Measurements from ENCODE around the gene SPPL3.
"Not testable (repeated sequence)": the region's sequence is repeated elsewhere in the genome, so short reads cannot be mapped to it uniquely, and the experiment has no call there.

SPPL3 gene

DNA sequence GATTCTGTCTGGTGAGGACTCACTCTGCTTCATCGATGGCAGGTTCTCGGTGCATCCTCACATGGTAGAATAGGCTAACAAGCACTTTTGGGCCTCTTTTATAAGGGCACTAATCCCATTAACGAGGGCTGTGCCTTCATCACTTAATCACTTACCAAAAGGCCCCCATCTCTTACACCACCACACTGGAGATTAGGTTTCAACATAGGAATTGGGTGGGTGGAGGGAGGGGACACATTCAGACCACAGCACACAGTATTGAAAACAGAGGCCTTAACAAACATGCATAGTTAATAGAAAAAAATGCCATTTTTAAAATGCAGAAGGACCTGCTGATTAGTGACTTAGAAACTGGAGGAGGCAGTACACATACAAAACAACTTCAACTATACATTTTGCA, 61.6 kb downstream of the SPPL3 start:
- Histone ChIP-seq H3K27me3 (ENCODE audit: insufficient read depth, poor library complexity, severe bottlenecking) (no peaks in the 10 kb centered on the region), H3K4me3 (replicated peaks; ENCODE audit: insufficient read depth, low read length) (no peak overlapping the region), H3K27ac (replicated peaks) (no peak overlapping the region)
- TF ChIP-seq, protein P1, sequence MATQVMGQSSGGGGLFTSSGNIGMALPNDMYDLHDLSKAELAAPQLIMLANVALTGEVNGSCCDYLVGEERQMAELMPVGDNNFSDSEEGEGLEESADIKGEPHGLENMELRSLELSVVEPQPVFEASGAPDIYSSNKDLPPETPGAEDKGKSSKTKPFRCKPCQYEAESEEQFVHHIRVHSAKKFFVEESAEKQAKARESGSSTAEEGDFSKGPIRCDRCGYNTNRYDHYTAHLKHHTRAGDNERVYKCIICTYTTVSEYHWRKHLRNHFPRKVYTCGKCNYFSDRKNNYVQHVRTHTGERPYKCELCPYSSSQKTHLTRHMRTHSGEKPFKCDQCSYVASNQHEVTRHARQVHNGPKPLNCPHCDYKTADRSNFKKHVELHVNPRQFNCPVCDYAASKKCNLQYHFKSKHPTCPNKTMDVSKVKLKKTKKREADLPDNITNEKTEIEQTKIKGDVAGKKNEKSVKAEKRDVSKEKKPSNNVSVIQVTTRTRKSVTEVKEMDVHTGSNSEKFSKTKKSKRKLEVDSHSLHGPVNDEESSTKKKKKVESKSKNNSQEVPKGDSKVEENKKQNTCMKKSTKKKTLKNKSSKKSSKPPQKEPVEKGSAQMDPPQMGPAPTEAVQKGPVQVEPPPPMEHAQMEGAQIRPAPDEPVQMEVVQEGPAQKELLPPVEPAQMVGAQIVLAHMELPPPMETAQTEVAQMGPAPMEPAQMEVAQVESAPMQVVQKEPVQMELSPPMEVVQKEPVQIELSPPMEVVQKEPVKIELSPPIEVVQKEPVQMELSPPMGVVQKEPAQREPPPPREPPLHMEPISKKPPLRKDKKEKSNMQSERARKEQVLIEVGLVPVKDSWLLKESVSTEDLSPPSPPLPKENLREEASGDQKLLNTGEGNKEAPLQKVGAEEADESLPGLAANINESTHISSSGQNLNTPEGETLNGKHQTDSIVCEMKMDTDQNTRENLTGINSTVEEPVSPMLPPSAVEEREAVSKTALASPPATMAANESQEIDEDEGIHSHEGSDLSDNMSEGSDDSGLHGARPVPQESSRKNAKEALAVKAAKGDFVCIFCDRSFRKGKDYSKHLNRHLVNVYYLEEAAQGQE (IDR thresholded peaks at IDR 0.05; ENCODE audit: insufficient replicate concordance, low read depth), result no peak
- no peak for TF ChIP-seq SPI1 (IDR thresholded peaks at IDR 0.05; ENCODE audit: borderline replicate concordance, low read depth)
- TF ChIP-seq, protein P2, sequence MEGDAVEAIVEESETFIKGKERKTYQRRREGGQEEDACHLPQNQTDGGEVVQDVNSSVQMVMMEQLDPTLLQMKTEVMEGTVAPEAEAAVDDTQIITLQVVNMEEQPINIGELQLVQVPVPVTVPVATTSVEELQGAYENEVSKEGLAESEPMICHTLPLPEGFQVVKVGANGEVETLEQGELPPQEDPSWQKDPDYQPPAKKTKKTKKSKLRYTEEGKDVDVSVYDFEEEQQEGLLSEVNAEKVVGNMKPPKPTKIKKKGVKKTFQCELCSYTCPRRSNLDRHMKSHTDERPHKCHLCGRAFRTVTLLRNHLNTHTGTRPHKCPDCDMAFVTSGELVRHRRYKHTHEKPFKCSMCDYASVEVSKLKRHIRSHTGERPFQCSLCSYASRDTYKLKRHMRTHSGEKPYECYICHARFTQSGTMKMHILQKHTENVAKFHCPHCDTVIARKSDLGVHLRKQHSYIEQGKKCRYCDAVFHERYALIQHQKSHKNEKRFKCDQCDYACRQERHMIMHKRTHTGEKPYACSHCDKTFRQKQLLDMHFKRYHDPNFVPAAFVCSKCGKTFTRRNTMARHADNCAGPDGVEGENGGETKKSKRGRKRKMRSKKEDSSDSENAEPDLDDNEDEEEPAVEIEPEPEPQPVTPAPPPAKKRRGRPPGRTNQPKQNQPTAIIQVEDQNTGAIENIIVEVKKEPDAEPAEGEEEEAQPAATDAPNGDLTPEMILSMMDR (IDR thresholded peaks at IDR 0.05; ENCODE audit: insufficient read depth, low read length), result no peak
- no peak for TF ChIP-seq GABPA (IDR thresholded peaks at IDR 0.05; ENCODE audit: low read depth)
- TF ChIP-seq POLR2AphosphoS5 (IDR thresholded peaks at IDR 0.05; ENCODE audit: low read depth), result no peak
- no peak for DNase-seq (ENCODE audit: low read depth in 1 of 2, low spot score in 1 of 2)

DNA sequence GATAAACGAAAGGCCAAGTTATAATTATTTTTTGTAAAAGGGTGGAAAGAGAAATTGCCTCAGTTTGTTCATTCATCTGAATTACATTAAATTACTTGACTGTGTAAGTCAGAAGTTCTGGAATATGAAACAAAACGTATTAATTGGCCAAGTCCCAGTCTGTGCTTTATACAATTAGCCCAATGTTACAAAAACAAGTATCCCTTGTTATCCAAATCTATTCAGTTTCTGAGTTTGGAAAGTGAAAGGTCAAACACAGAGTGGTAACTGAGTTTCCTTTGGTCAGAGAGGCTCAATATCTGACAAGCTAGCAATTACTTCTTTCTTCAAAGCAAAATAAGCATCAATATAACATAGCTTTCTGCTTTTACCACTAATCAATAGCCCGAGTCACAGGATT, 62.6 kb downstream of the SPPL3 start:
- TF ChIP-seq SPI1 (IDR thresholded peaks at IDR 0.05; ENCODE audit: borderline replicate concordance, low read depth), result no peak
- TF ChIP-seq GABPA (IDR thresholded peaks at IDR 0.05; ENCODE audit: low read depth), result no peak
- TF ChIP-seq, protein P2 (IDR thresholded peaks at IDR 0.05; ENCODE audit: insufficient read depth, low read length), result no peak
- TF ChIP-seq POLR2AphosphoS5 (IDR thresholded peaks at IDR 0.05; ENCODE audit: low read depth), result no peak
- TF ChIP-seq, protein P1 (IDR thresholded peaks at IDR 0.05; ENCODE audit: insufficient replicate concordance, low read depth), result no peak
- H3K27me3 ChIP-seq (ENCODE audit: insufficient read depth, poor library complexity, severe bottlenecking), result no peaks in the 10 kb centered on the region
- H3K27ac ChIP-seq (replicated peaks), result no peak overlapping the region
- DNase-seq (ENCODE audit: low read depth in 1 of 2, low spot score in 1 of 2), result no peak
- H3K4me3 ChIP-seq (replicated peaks; ENCODE audit: insufficient read depth, low read length), result no peak overlapping the region

DNA sequence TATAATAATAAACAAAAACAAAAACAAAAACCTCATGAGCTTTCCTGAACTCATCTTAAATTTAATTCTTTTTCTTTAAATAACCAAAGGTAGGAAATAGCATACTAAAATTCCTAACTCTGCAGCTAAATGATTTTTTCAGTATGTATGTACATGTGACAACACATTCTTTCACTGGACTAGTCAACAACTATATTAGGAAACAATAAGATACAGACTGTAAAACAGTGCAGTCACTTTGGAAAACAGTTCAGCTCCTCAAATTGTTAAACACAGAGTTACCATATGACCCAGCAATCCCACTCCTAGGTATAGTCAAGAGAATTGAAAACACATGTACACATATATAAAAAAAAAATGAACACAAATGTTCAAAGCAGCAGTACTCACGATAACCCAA, 64.7 kb downstream of the SPPL3 start:
- TF ChIP-seq POLR2AphosphoS5 (IDR thresholded peaks at IDR 0.05; ENCODE audit: low read depth) (no peak), SPI1 (IDR thresholded peaks at IDR 0.05; ENCODE audit: borderline replicate concordance, low read depth) (no peak), GABPA (IDR thresholded peaks at IDR 0.05; ENCODE audit: low read depth) (no peak)
- TF ChIP-seq, protein P1 (IDR thresholded peaks at IDR 0.05; ENCODE audit: insufficient replicate concordance, low read depth), result no peak
- TF ChIP-seq, protein P2 (IDR thresholded peaks at IDR 0.05; ENCODE audit: insufficient read depth, low read length), result no peak
- no peak overlapping the region for H3K4me3 ChIP-seq (replicated peaks; ENCODE audit: insufficient read depth, low read length)
- no peak overlapping the region for H3K27ac ChIP-seq (replicated peaks)
- no peak for DNase-seq (ENCODE audit: low read depth in 1 of 2, low spot score in 1 of 2)
- H3K27me3 ChIP-seq (ENCODE audit: insufficient read depth, poor library complexity, severe bottlenecking), result no peaks in the 10 kb centered on the region

DNA sequence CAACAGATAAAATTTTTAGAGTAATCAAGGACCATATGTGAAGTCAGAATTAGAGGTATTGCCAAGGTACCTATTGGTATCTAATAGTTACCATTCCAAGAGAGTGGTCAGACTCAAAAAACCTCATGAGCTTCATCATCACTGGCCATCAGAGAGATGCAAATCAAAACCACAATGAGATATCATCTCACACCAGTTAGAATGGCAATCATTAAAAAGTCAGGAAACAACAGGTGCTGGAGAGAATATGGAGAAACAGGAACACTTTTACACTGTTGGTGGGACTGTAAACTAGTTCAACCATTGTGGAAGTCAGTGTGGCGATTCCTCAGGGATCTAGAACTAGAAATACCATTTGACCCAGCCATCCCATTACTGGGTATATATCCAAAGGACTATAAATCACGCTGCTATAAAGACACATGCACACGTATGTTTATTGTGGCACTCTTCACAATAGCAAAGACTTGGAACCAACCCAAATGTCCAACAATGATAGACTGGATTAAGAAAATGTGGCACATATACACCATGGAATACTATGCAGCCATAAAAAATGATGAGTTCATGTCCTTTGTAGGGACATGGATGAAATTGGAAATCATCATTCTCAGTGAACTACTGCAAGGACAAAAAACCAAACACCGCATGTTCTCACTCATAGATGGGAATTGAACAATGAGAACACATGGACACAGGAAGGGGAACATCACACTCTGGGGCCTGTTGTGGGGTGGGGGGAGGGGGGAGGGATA, 65.4 kb downstream of the SPPL3 start:
- H3K27me3 ChIP-seq (ENCODE audit: insufficient read depth, poor library complexity, severe bottlenecking); H3K4me3 ChIP-seq (replicated peaks; ENCODE audit: insufficient read depth, low read length); DNase-seq (ENCODE audit: low read depth in 1 of 2, low spot score in 1 of 2): not testable (repeated sequence)

More for the DNA sequence above, 65.4 kb downstream of the SPPL3 start:
- not testable (repeated sequence) for H3K27ac ChIP-seq (replicated peaks)

All from HL-60 (cell line).